CD4-positive, alpha-beta T cell (primary cell): ENCODE data around the gene NAT9. TPM values are rescaled to one million over a fixed set of nuclear protein-coding genes. Genes with fewer than 3 reads are reported as not detected.

ENCODE experiments used
- ATAC-seq: fragments of 200-7000 bp; cut with Tn5 transposase; one replicate; pipeline ENCODE4 v1.10.0; 2022; ENCODE audit warnings: mild to moderate bottlenecking; ENCODE audit not compliant: poor library complexity
- CTCF ChIA-PET: fragments of 350-600 bp; sonication (Branson Sonifier 250); formaldehyde crosslinking; loops from one replicate; lab custom pipeline; 2021; ENCODE audit warnings: antibody characterized with exemption, inconsistent platforms; lab: Charles Lee
- POLR2A ChIA-PET: fragments of 350-600 bp; sonication (Branson Sonifier 250); formaldehyde crosslinking; loops from one replicate; lab custom pipeline; 2021; ENCODE audit warnings: antibody characterized with exemption, inconsistent platforms; lab: Charles Lee
- DNase-seq, 14 experiments: peaks; one replicate each; pipeline ENCODE4 v3.0.0-alpha.2; 2013 to 2020; ENCODE audit warnings: mixed read lengths in 2 of 14
- H3K27ac ChIP-seq, 2 donors: one replicate each; pipeline versions ENCODE4 v1.5.1 to v1.7.0; 2013; ENCODE audit warnings: low read length in 2 of 2, low read depth in 1 of 2, mild to moderate bottlenecking in 1 of 2
- H3K27me3 ChIP-seq, 2 experiments: 1 replicate in 1 of 2; 2 replicates in 1 of 2; pipeline versions ENCODE4 v1.6.1 to v1.7.0; 2013; ENCODE audit warnings: low read length in 2 of 2, control low read depth in 1 of 2, mild to moderate bottlenecking in 1 of 2, moderate library complexity in 1 of 2; ENCODE audit not compliant: insufficient read depth in 2 of 2, control insufficient read depth in 1 of 2
- H3K36me3 ChIP-seq: one replicate; pipeline ENCODE4 v1.6.1; 2013; ENCODE audit warnings: low read length, control low read depth; ENCODE audit not compliant: insufficient read depth
- H3K4me1 ChIP-seq: one replicate; pipeline ENCODE4 v1.6.1; 2013; ENCODE audit warnings: low read length, control low read depth; ENCODE audit not compliant: insufficient read depth
- H3K4me3 ChIP-seq: one replicate; pipeline ENCODE4 v1.5.1; 2013; ENCODE audit warnings: mild to moderate bottlenecking, low read length, moderate library complexity
- H3K9me3 ChIP-seq, 2 experiments: 1 replicate in 1 of 2; 2 replicates in 1 of 2; pipeline versions ENCODE4 v1.6.1 to v1.7.0; 2013; ENCODE audit warnings: low read length in 2 of 2, mild to moderate bottlenecking in 2 of 2, control low read depth in 1 of 2, moderate library complexity in 1 of 2; ENCODE audit not compliant: control insufficient read depth in 1 of 2, insufficient read depth in 1 of 2
- H3K27ac Mint-ChIP-seq: one replicate; pipeline ENCODE4 v1.8.0; 2020; ENCODE audit warnings: mixed read lengths
- H3K27me3 Mint-ChIP-seq: one replicate; pipeline ENCODE4 v1.8.0; 2021; ENCODE audit warnings: mixed read lengths
- H3K36me3 Mint-ChIP-seq: one replicate; pipeline ENCODE4 v1.8.0; 2021; ENCODE audit warnings: low read depth, mixed read lengths
- H3K4me1 Mint-ChIP-seq: one replicate; pipeline ENCODE4 v1.8.0; 2021; ENCODE audit warnings: low read depth, mixed read lengths
- H3K4me3 Mint-ChIP-seq: one replicate; pipeline ENCODE4 v1.8.0; 2020; ENCODE audit warnings: mild to moderate bottlenecking, mixed read lengths
- H3K9me3 Mint-ChIP-seq: one replicate; pipeline ENCODE4 v1.8.0; 2020; ENCODE audit warnings: mixed read lengths
- intact Hi-C, 2 experiments: fragments of 100-400 bp; cut with DNase I in 1 of 2; cut with micrococcal nuclease in 1 of 2; formaldehyde crosslinking; loops; one replicate each; pipeline versions ENCODE4 v1.15.1 to v1.9.0; 2023 to 2025; cut with DNase I, micrococcal nuclease
- total RNA-seq, 174 experiments: library from RNA in 2 of 174; stranded (reverse) in 2 of 174; gene quantifications; one replicate each; pipeline ENCODE4 v1.2.3 and lab custom pipeline; 2021 to 2026
- TF ChIP-seq, protein P1 (sequence below): fragments of 200-600 bp; IDR thresholded peaks from one replicate; pipeline ENCODE4 v1.8.0; 2022; ENCODE audit warnings: antibody characterized with exemption, mild to moderate bottlenecking

The NAT9 gene
- total RNA-seq, 2 experiments from 2014 or later, result 34.6 to 38.2 TPM

- POLR2A ChIA-PET, result interaction anchor here (1.1 to 2.9 kb wide), 12 partner anchors 8 to 190 kb away, joined by 3 to 24 read pairs (median 12); partner anchors contain the start of genes FDXR and RAB37
- H3K4me1 Mint-ChIP-seq, result peaks cover 69% of the 10 kb centered on the region
- peaks cover 9% of the 10 kb centered on the region for H3K36me3 ChIP-seq
- no peaks in the 10 kb centered on the region for H3K27me3 ChIP-seq
- no peaks in the 10 kb centered on the region for H3K27me3 Mint-ChIP-seq
- CTCF ChIA-PET, result interaction anchor here (0.7 to 3.4 kb wide), 5 partner anchors 8 to 122 kb away, joined by 3 to 14 read pairs (median 6); partner anchors contain the start of gene RAB37
- no peaks in the 10 kb centered on the region for H3K9me3 ChIP-seq
- intact Hi-C loops, result loop anchor here in 1 of 2 experiments (5.0 kb wide), 1 partner anchor 93 kb away; the partner anchor contains the start of gene FDXR
- peak overlapping the region; percentile 60 to 67 for H3K27ac ChIP-seq
- no peak for DNase-seq
- peak overlapping the region; percentile 96 for H3K27ac Mint-ChIP-seq
- TF ChIP-seq, protein P1, sequence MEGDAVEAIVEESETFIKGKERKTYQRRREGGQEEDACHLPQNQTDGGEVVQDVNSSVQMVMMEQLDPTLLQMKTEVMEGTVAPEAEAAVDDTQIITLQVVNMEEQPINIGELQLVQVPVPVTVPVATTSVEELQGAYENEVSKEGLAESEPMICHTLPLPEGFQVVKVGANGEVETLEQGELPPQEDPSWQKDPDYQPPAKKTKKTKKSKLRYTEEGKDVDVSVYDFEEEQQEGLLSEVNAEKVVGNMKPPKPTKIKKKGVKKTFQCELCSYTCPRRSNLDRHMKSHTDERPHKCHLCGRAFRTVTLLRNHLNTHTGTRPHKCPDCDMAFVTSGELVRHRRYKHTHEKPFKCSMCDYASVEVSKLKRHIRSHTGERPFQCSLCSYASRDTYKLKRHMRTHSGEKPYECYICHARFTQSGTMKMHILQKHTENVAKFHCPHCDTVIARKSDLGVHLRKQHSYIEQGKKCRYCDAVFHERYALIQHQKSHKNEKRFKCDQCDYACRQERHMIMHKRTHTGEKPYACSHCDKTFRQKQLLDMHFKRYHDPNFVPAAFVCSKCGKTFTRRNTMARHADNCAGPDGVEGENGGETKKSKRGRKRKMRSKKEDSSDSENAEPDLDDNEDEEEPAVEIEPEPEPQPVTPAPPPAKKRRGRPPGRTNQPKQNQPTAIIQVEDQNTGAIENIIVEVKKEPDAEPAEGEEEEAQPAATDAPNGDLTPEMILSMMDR, result no peak
- peak overlapping the region; percentile 69 for H3K4me3 Mint-ChIP-seq
- H3K4me1 ChIP-seq, result peaks cover 89% of the 10 kb centered on the region
- peaks cover 42% of the 10 kb centered on the region for H3K36me3 Mint-ChIP-seq
- no peaks in the 10 kb centered on the region for H3K9me3 Mint-ChIP-seq
- no peak for ATAC-seq
- H3K4me3 ChIP-seq, result no peak overlapping the region
Observed at GRCh38 chr17:74778960-74779359, 2.8 kb upstream of the NAT9 start.

DNA sequence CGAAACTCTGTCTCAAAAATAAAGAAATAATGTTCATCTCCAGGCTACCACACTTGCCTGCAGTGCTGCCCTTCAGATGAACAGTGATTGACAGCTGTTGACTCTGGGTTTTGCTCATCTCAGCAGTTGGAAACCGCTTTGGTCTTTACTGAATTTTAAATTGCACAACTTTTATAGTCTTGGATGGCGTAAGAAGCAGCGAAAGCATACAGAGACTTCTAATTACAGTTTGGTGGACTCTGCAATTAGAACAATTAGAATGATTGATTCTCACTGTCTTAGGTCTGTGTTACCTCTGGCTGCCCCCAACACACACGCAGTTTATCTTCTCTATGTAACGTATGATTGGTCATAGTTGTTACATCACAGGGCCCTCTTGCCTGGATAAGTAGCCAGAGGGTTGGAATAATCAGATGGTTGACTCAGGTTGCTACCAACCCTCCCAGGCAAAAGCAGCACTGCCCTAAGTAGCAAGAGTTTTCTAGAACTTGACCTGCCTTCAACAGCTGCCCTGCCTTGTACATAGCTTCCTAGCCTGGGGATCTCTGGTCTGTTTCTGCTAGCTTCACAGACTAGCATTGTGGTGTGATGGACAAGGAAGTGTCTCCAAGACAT lies 1.9 kb upstream of the NAT9 start:
- Mint-ChIP-seq H3K4me3 (peak overlapping the region; percentile 76), H3K36me3 (peaks cover 50% of the 10 kb centered on the region), H3K27me3 (no peaks in the 10 kb centered on the region), H3K4me1 (peaks cover 70% of the 10 kb centered on the region), H3K27ac (peak overlapping the region; percentile 96), H3K9me3 (no peaks in the 10 kb centered on the region)
- ATAC-seq (no peak), DNase-seq (no peak)
- ChIA-PET CTCF (interaction anchor here (3.4 kb wide), 1 partner anchor 41 kb away, joined by 14 read pairs; the partner anchor contains the start of gene RAB37), POLR2A (interaction anchor here (1.6 to 2.4 kb wide), 2 partner anchors 25 to 28 kb away, joined by 5 to 22 read pairs; no protein-coding TSS in a partner anchor)
- TF ChIP-seq, protein P1, result no peak
- Histone ChIP-seq H3K27me3 (no peaks in the 10 kb centered on the region), H3K4me3 (no peak overlapping the region), H3K9me3 (no peaks in the 10 kb centered on the region), H3K4me1 (peaks cover 83% of the 10 kb centered on the region), H3K36me3 (peaks cover 15% of the 10 kb centered on the region), H3K27ac (no peak overlapping the region)
- intact Hi-C loops, result loop anchor here in 1 of 2 experiments (5.0 kb wide), 1 partner anchor 94 kb away; the partner anchor contains the start of gene FDXR

DNA sequence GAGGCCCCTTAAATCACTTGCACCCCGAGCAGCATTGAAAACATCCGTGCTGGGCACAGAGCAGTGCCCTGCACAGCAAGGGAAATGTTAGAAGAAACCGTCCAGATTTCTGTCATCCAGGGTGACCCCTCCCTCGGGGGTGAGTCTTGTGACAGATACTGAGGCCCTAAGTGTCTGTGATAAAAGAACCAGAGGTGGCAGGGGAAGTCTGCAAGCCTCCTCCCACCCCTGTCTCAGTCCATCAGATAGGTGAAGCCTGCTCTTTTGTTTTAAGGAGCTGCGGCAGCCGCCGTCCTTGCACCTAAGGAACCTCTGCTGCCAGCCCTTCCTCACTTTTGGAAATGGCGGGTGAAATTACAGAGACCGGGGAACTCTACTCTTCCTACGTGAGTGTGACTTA lies 845 bp upstream of the NAT9 start:
- Mint-ChIP-seq H3K27ac (peak overlapping the region; percentile 86), H3K4me3 (peak overlapping the region; percentile 99), H3K36me3 (peaks cover 56% of the 10 kb centered on the region), H3K4me1 (peaks cover 69% of the 10 kb centered on the region), H3K9me3 (no peaks in the 10 kb centered on the region), H3K27me3 (no peaks in the 10 kb centered on the region)
- intact Hi-C loops, result loop anchor here (1.0 to 5.0 kb wide), 3 partner anchors 14 to 95 kb away; partner anchors contain the start of gene FDXR (in 1 of the 2)
- Histone ChIP-seq H3K9me3 (no peaks in the 10 kb centered on the region), H3K27me3 (no peaks in the 10 kb centered on the region), H3K36me3 (peaks cover 25% of the 10 kb centered on the region), H3K27ac (peak overlapping the region in 1 of 2 donors; percentile 30), H3K4me3 (peak overlapping the region; percentile 79), H3K4me1 (peaks cover 84% of the 10 kb centered on the region)
- POLR2A ChIA-PET, result interaction anchor here (0.7 to 4.0 kb wide), 11 partner anchors 14 to 96 kb away, joined by 3 to 27 read pairs (median 5); partner anchors contain the start of genes FDXR and RAB37
- ATAC-seq (no peak), DNase-seq (no peak)
- CTCF ChIA-PET, result interaction anchor here (1.1 to 4.4 kb wide), 3 partner anchors 14 to 120 kb away, joined by 5 to 24 read pairs (median 6); partner anchors contain the start of gene RAB37
- TF ChIP-seq, protein P1, result no peak
